HepG2 (cell line): ENCODE measurements around the gene UGP2. TPM values are rescaled to one million over a fixed set of nuclear protein-coding genes. Genes with fewer than 3 reads are reported as not detected.

Experiments used
- ARID5B ChIP-seq: IDR thresholded peaks from 2 replicates; pipeline ENCODE4 v1.4.0; 2020; ENCODE audit warnings: mild to moderate bottlenecking, missing genetic modification reagents
- ARNT ChIP-seq: fragments of 450-650 bp; IDR thresholded peaks from 2 replicates; pipeline ENCODE4 v1.6.1; 2017
- BATF2 ChIP-seq: sonication (generic); formaldehyde crosslinking; IDR thresholded peaks from 2 replicates; pipeline ENCODE4 v1.8.0; 2022; ENCODE audit warnings: mild to moderate bottlenecking, missing genetic modification reagents, moderate library complexity
- CENPX ChIP-seq: sonication (generic); formaldehyde crosslinking; IDR thresholded peaks from 2 replicates; pipeline ENCODE4 v1.9.0; 2021; ENCODE audit warnings: mild to moderate bottlenecking, missing genetic modification reagents, moderate library complexity
- CHD2 ChIP-seq: IDR thresholded peaks from 2 replicates; pipeline ENCODE4 v1.6.1; 2011; ENCODE audit warnings: low read depth, low read length, improper control_type of control experiment
- CREB3 ChIP-seq: sonication (generic); formaldehyde crosslinking; IDR thresholded peaks from 2 replicates; pipeline ENCODE4 v1.5.0; 2020; ENCODE audit warnings: missing genetic modification reagents
- DPF2 ChIP-seq: sonication (generic); formaldehyde crosslinking; IDR thresholded peaks from 2 replicates; pipeline ENCODE4 v1.4.0; 2020; ENCODE audit warnings: mild to moderate bottlenecking, low read depth, missing genetic modification reagents, borderline replicate concordance
- DR1 ChIP-seq: sonication (generic); formaldehyde crosslinking; IDR thresholded peaks from 2 replicates; pipeline ENCODE4 v1.8.0; 2021; ENCODE audit warnings: mild to moderate bottlenecking, missing genetic modification reagents, inconsistent platforms
- HNRNPL ChIP-seq: fragments of 200-400 bp; formaldehyde crosslinking; IDR thresholded peaks from 2 replicates; pipeline ENCODE4 v1.6.1; 2017; ENCODE audit warnings: mild to moderate bottlenecking, low read depth, low read length
- IKZF1 ChIP-seq: fragments of 450-650 bp; IDR thresholded peaks from 2 replicates; pipeline ENCODE4 v1.7.1; 2016
- KDM1A ChIP-seq: IDR thresholded peaks from 2 replicates; pipeline ENCODE4 v1.6.1; 2016; ENCODE audit warnings: missing compliant biosample characterization
- MIER2 ChIP-seq: IDR thresholded peaks from 2 replicates; pipeline ENCODE4 v1.6.1; 2016; ENCODE audit warnings: missing biosample characterization, missing genetic modification reagents
- MXD3 ChIP-seq: IDR thresholded peaks from 2 replicates; pipeline ENCODE4 v1.6.1; 2016; ENCODE audit warnings: mild to moderate bottlenecking, missing biosample characterization, missing genetic modification reagents
- POLR2AphosphoS5 ChIP-seq: IDR thresholded peaks from 2 replicates; pipeline ENCODE4 v1.6.1; 2012; ENCODE audit warnings: low read depth, low read length
- PTBP1 ChIP-seq: fragments of 200-400 bp; formaldehyde crosslinking; IDR thresholded peaks from 2 replicates; pipeline ENCODE4 v1.6.1; 2018; ENCODE audit warnings: low read length, low read depth; ENCODE audit not compliant: poor library complexity, severe bottlenecking
- RBFOX2 ChIP-seq: fragments of 200-400 bp; formaldehyde crosslinking; IDR thresholded peaks from 2 replicates; pipeline ENCODE4 v1.6.1; 2017; ENCODE audit warnings: low read depth, mild to moderate bottlenecking, low read length
- RBM22 ChIP-seq: fragments of 200-400 bp; formaldehyde crosslinking; optimal IDR thresholded peaks from 2 replicates; pipeline ENCODE3; 2017; ENCODE audit warnings: mild to moderate bottlenecking, low read length, moderate library complexity
- SIX4 ChIP-seq: sonication (generic); formaldehyde crosslinking; IDR thresholded peaks from 2 replicates; pipeline ENCODE4 v1.4.0; 2020; ENCODE audit warnings: missing genetic modification reagents
- SMAD9 ChIP-seq: sonication (generic); formaldehyde crosslinking; IDR thresholded peaks from 2 replicates; pipeline ENCODE4 v1.5.1; 2020; ENCODE audit warnings: mild to moderate bottlenecking, missing genetic modification reagents
- SRY ChIP-seq: sonication (generic); formaldehyde crosslinking; IDR thresholded peaks from 2 replicates; pipeline ENCODE4 v1.8.0; 2022; ENCODE audit warnings: mild to moderate bottlenecking, missing genetic modification reagents
- ZNF124 ChIP-seq: sonication (generic); formaldehyde crosslinking; IDR thresholded peaks from 2 replicates; pipeline ENCODE4 v1.4.0; 2020; ENCODE audit warnings: missing genetic modification reagents
- ZNF441 ChIP-seq: sonication (generic); formaldehyde crosslinking; IDR thresholded peaks from 2 replicates; pipeline ENCODE4 v1.7.0; 2021; ENCODE audit warnings: missing genetic modification reagents, borderline replicate concordance
- ZNF850 ChIP-seq: sonication (generic); formaldehyde crosslinking; conservative IDR thresholded peaks from 2 replicates; pipeline ENCODE4 v1.9.0; 2021; ENCODE audit warnings: mild to moderate bottlenecking, missing genetic modification reagents
- polyA plus RNA-seq, 8 experiments: library from polyadenylated mRNA; depleted of rRNA in 3 of 8; stranded (reverse) in 7 of 8; unstranded in 1 of 8; fragments of >200 nt; fragmentation: Illumina TruSeq in 4 of 8; extraction: Trizol in 4 of 8; gene quantifications; 2 replicates each; pipeline versions ENCODE4 v1.2.1 to v1.2.3, GENCODE V29; 2011 to 2016; ENCODE audit warnings: low read depth in 4 of 8, missing spikeins in 1 of 8, mixed read lengths in 1 of 8; ENCODE audit not compliant: insufficient read depth in 1 of 8
- total RNA-seq, 5 experiments: library from RNA; depleted of rRNA; stranded (reverse); fragments of >200 nt; fragmentation: Illumina TruSeq; extraction: Trizol; gene quantifications; 2 replicates each; pipeline ENCODE4 v1.2.3, GENCODE V29; 2016; ENCODE audit warnings: low read depth in 1 of 5

Gene UGP2
- total and polyA plus RNA-seq, 2 of the 13 experiments (the other 11 are each of a cell fraction or from before 2014, with no cell fraction given), result 96.0 to 134 TPM

GRCh38 chr2:63827749-63828148 is 13.9 kb upstream of the UGP2 start (continued):
- TF ChIP-seq CREB3 (CRISPR knock-in tag) (no peak), CENPX (no peak), ARNT (no peak), RBM22 (no peak), BATF2 (no peak), PTBP1 (no peak), KDM1A (CRISPR knock-in tag) (no peak), MIER2 (peak; percentile 61; the same call in 1 of the 2 replicates), DPF2 (0 out of 2 replicates have a peak, but pooled peaks have one; percentile 53), SMAD9 (CRISPR knock-in tag) (no peak), RBFOX2 (no peak), SRY (CRISPR knock-in tag) (no peak), HNRNPL (no peak), ZNF850 (CRISPR knock-in tag) (no peak), SIX4 (no peak), POLR2AphosphoS5 (no peak), IKZF1 (no peak), ARID5B (CRISPR knock-in tag) (peak; percentile 95), ZNF441 (CRISPR knock-in tag) (no peak), CHD2 (no peak), MXD3 (no peak), DR1 (no peak), ZNF124 (no peak)
